Colon (tissue), 2 donors: ENCODE measurements around the gene GLT8D2.

Source experiments
- FAIRE-seq: peaks from 2 replicates; lab custom pipeline; 2012; peaks lifted over from hg19 to GRCh38; lab: Jason Lieb, UNC
- donor health status: control.
- donor health status: control.

Gene GLT8D2

DNA sequence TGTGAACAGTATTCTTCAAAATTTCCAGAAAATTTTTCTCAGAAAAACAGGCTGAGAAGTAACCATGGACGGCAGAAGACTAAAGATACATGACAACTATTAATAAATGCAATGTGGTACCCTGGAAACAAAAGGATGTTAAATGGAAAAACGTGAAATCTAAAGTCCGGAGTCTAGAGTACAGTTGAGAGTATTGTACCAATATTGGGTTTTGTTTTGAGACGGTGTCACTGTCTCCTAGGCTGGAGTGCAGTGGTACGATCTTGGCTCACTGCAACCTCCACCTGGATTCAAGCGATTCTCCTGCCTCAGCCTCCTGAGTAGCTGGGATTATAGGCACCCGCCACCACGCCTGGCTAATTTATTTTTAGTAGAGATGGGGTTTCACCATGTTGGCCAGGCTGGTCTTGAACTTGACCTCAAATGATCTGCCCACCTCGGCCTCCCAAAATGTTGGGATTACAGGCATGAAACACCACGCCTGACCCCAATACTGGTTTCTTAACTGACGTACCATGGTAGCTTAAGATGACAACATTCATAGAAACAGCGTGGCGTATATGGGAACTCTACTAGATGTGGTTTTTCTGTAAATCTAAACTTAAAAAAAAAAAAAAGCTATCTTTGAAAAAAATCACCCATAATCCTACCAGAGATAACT lies 101.1 kb downstream of the GLT8D2 start:
- no peak for FAIRE-seq

DNA sequence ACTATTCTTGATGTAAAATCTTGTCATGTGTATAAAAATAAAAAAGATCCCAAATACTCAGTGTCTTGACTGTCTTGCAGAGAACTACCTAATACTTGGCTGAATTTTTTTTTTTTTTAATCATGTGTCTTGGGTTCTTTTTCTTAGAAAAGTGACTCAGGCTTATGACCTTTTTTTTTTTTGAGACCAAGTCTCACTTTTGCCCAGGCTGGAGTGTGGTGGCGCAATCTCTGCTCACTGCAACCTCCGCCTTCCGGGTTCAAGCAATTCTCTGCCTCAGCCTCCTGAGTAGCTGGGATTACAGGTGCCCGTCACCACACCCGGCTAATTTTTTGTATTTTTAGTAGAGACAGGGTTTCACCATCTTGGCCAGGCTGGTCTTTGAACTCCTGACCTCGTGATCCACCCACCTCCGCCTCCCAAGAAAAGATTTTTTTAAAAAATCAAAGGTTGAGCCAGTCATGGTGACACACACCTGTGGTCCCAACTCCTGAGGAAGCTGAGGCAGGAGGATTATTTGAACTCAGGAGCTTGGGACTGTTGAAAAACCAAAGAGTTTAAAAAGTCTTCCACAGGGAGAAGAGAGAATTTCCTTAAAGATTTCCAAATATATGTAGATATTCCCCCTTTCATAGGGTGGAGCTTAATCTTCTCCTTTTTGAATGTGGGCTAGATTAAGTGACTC lies 102.0 kb downstream of the GLT8D2 start:
- no peak for FAIRE-seq

DNA sequence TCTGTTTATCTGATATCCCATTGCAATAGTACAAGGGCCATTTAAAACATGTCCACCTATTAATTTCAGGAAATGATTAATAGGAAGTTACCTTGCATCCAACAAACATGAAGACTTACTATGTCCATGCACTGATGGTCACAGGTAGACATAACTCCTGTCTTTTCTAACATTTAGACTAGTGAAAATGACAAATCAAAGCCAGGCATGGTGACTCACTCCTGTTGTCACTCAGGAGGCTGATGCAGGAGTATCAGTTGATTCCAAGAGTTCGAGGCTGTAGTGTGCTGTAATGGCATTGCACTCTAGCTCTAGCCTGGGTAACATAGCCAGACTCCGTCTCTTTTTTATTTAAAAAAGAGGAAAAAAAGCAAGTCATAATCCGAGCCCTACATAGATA lies 105.0 kb downstream of the GLT8D2 start:
- FAIRE-seq = no peak
